Measurements from ENCODE around the gene PRCD. TPM values are rescaled to one million over a fixed set of nuclear protein-coding genes. Genes with fewer than 3 reads are reported as not detected.
A peak's percentile ranks its signal among the peaks of the same experiment; 100 is the strongest.

Gene PRCD
- total and polyA plus RNA-seq, 3 donors from 2014 or later, result 3.2 to 4.6 (median 3.8) TPM

DNA sequence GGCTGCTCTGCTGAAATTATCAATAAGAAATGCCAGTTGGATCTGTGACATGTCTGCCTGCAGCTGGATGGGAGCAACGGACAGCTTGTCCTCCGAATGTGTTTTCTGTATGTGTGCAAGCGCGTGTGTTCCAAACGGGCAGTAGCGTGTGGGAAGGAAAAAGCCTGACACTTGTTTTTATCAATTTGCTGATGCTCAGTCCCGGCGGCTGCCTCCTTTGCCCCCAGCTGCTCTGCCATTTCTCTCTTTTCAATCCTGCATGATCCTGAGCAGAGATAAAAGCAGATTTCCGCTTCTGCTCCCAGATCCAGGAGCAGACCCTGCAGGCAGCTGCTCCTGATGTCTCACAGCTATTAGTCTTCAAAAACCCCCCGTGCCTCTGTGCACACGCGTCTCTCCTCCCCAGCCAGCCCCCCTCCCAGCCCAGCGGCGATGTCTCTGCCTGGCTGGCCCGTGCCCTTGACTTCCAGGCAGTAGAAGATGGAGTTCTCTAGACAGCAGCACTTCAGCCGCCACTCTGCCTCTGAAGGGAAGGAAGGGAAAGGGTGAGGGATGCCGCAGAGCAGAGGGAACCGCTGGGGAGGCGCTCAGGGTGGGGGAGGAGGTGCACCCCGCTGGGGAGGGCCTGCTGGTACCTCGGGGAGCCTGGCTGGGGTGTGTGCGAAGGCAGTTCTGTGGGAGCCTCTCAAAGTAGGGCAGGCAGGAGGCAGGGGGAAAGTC is 4.1 kb downstream of the PRCD start:
- no peak for DNase-seq
- peak overlapping the region; percentile 68 to 70 for H3K27ac ChIP-seq
- no peak for TF ChIP-seq POLR2A (IDR thresholded peaks at IDR 0.05)
- TF ChIP-seq, protein P1, sequence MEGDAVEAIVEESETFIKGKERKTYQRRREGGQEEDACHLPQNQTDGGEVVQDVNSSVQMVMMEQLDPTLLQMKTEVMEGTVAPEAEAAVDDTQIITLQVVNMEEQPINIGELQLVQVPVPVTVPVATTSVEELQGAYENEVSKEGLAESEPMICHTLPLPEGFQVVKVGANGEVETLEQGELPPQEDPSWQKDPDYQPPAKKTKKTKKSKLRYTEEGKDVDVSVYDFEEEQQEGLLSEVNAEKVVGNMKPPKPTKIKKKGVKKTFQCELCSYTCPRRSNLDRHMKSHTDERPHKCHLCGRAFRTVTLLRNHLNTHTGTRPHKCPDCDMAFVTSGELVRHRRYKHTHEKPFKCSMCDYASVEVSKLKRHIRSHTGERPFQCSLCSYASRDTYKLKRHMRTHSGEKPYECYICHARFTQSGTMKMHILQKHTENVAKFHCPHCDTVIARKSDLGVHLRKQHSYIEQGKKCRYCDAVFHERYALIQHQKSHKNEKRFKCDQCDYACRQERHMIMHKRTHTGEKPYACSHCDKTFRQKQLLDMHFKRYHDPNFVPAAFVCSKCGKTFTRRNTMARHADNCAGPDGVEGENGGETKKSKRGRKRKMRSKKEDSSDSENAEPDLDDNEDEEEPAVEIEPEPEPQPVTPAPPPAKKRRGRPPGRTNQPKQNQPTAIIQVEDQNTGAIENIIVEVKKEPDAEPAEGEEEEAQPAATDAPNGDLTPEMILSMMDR (IDR thresholded peaks at IDR 0.05), result no peak
- peaks cover 54% of the 10 kb centered on the region for H3K4me1 ChIP-seq
- no peaks in the 10 kb centered on the region for H3K36me3 ChIP-seq (ENCODE audit: low read depth, missing control alignments)
- no peak overlapping the region for H3K4me3 ChIP-seq
- H3K9me3 ChIP-seq, result no peaks in the 10 kb centered on the region
- WGBS, 2 donors, result 46 to 47% methylated on average over 22 of the region's 22 CpGs
- intact Hi-C loops (cut with DNase I; ENCODE audit: low total_unique reads), result no loop called here
- no peaks in the 10 kb centered on the region for H3K27me3 ChIP-seq

DNA sequence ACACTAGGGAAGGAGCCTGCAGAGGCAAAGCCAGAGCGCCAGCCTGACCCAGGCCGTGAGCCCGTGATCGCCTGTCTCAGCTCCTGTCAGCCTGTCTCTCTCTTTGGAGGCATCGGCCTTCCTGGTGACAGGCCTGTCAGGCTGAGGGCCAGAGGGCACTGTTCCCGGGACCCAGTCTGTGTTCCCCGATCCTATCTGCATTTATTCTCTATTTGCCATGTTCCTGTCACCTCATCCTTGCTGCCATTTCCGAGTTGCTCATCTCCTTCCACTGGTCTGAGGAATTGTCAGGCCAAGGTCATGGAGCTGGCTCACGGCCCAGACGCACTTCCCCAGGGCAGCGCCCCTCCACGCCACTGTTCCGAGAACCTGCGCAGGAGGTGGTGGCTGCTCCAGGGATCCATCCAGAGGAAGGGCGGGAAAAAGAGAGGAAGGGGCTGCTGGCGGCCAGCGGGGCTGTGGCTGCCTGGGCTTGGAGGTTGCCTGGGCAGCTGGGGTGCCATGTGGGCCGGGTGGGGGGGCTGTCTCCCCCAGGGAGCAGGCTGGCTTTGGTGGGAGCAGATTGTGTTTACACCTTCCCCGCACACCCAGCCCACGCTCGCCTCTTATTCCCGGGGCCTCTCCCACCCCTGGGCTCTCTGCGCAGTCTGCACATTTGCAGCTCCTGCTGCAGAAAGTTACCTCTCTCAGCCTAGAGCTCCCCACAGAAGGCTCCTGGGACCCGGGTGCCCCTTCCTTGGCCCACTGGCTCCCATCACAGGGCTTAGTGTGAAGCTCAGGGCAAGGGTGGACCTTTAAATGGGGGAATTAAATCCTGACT is 4.9 kb downstream of the PRCD start:
- no peaks in the 10 kb centered on the region for H3K9me3 ChIP-seq
- 33 to 44% methylated on average over 7 to 24 of the region's 24 CpGs for WGBS, 2 donors
- no peak overlapping the region for H3K4me3 ChIP-seq
- H3K36me3 ChIP-seq (ENCODE audit: low read depth, missing control alignments), result no peaks in the 10 kb centered on the region
- TF ChIP-seq, protein P1 (IDR thresholded peaks at IDR 0.05), result no peak
- TF ChIP-seq POLR2A (IDR thresholded peaks at IDR 0.05), result no peak
- H3K27me3 ChIP-seq, result no peaks in the 10 kb centered on the region
- H3K27ac ChIP-seq, result peak overlapping the region; percentile 68 to 70
- peaks cover 54% of the 10 kb centered on the region for H3K4me1 ChIP-seq
- intact Hi-C loops (cut with DNase I; ENCODE audit: low total_unique reads), result no loop called here
- peak; percentile 80 for DNase-seq

DNA sequence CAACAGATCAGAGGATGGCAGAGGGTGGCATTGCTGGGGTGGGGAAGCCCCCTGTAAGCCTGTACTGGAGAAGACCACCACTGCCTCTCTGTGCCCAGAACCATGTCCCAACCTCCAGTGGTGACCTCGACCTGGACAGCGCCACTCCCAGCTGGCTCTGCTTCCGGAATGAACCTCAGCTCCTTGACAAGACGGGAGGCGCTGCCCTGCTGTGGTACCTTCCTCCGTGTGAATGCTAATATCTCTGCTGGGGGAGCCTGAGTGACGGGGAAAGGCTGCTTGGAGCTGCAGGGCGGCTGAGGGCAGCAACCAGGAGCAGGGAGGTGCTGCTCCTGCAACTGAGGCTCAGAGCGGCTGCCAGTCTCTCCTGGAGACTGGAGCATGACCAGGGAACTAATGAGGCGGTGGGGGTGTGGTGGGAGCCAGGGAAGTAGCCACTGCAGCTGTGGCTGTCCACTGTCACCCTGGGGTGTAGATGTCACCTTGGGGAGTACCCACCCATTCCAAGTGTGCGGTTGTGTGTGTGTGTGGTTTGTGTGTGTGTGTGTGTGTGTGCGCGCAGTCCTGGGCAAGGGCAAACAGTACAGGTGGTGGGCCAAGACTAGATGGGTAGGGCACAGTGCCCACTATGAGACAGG is 6.2 kb downstream of the PRCD start:
- Histone ChIP-seq H3K36me3 (ENCODE audit: low read depth, missing control alignments) (no peaks in the 10 kb centered on the region), H3K9me3 (no peaks in the 10 kb centered on the region), H3K27me3 (no peaks in the 10 kb centered on the region), H3K27ac (no peak overlapping the region), H3K4me1 (peaks cover 50% of the 10 kb centered on the region), H3K4me3 (no peak overlapping the region)
- intact Hi-C loops (cut with DNase I; ENCODE audit: low total_unique reads), result no loop called here
- 53 to 78% methylated on average over 8 to 11 of the region's 13 CpGs for WGBS, 2 donors
- TF ChIP-seq POLR2A (IDR thresholded peaks at IDR 0.05), result no peak
- TF ChIP-seq, protein P1 (IDR thresholded peaks at IDR 0.05), result no peak
- DNase-seq, result no peak

DNA sequence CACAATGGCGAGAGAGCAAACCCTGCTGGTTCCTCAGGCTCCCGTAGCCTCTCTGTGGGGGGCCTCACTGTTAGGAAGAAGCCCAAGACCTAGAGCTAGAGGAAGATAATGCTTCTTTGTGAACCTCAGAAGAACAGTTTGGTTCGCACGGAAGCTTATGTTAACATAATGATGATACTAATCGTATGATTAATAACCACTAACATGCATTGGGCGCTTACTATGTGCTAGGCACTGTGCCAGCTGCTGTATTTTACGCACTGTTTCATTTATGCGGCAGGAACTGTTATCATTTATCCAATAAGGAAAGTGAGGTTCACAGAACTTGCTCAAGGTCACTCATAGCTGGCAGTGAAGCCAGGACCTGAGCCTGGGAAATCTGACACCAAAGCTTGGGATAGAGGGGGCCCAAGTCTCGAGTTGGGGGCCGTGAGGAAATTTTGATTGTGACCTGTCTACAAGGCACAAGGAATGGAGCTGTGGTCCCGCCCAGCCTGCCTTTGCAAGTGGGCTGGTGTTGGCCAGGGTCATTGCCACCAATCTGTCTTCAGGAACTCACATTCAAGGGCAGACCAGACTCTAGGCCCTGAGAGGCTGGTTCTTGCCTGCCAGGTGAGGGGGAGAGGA is 6.8 kb downstream of the PRCD start:
- intact Hi-C loops (cut with DNase I; ENCODE audit: low total_unique reads), result no loop called here
- Histone ChIP-seq H3K36me3 (ENCODE audit: low read depth, missing control alignments) (no peaks in the 10 kb centered on the region), H3K27me3 (no peaks in the 10 kb centered on the region), H3K9me3 (no peaks in the 10 kb centered on the region), H3K4me1 (peaks cover 50% of the 10 kb centered on the region), H3K27ac (peak overlapping the region; percentile 48 to 54), H3K4me3 (no peak overlapping the region)
- no peak for DNase-seq
- 26 to 53% methylated on average over 11 of the region's 11 CpGs for WGBS, 2 donors
- TF ChIP-seq POLR2A (IDR thresholded peaks at IDR 0.05), result no peak
- TF ChIP-seq, protein P1 (IDR thresholded peaks at IDR 0.05), result no peak

Data from testis (tissue), 3 donors.